Measurements from ENCODE around the gene CTNNA3.

DNA sequence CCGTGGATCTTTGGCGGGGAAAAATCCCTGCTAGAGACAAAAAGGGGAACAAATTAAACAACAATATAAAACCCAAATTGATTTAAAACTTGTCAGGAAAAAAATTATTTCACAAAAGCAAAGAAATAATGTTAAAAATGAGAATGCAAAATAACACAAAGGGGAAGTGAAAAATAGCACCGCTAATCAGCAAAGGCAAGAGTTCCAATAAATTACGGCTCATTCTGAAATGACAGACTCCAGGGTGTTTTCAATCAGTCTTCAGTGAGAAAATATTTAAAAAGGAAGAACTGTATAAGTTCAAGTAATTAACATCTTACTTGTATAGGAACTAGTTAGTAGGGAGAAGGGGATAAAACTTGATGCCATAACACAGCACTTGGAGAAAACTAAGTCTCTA is 433.3 kb downstream of the CTNNA3 start:
- TF ChIP-seq, protein P1, sequence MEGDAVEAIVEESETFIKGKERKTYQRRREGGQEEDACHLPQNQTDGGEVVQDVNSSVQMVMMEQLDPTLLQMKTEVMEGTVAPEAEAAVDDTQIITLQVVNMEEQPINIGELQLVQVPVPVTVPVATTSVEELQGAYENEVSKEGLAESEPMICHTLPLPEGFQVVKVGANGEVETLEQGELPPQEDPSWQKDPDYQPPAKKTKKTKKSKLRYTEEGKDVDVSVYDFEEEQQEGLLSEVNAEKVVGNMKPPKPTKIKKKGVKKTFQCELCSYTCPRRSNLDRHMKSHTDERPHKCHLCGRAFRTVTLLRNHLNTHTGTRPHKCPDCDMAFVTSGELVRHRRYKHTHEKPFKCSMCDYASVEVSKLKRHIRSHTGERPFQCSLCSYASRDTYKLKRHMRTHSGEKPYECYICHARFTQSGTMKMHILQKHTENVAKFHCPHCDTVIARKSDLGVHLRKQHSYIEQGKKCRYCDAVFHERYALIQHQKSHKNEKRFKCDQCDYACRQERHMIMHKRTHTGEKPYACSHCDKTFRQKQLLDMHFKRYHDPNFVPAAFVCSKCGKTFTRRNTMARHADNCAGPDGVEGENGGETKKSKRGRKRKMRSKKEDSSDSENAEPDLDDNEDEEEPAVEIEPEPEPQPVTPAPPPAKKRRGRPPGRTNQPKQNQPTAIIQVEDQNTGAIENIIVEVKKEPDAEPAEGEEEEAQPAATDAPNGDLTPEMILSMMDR (IDR thresholded peaks at IDR 0.05) = no peak
- no peak for TF ChIP-seq POLR2A (IDR thresholded peaks at IDR 0.05)
